GM12865 (cell line): ENCODE results near the gene LDHD.

ENCODE experiments used
- DNase-seq: peaks from one replicate; pipeline ENCODE4 v3.0.0; 2010; ENCODE audit warnings: low read depth
- H3K4me3 ChIP-seq: 2 replicates; pipeline ENCODE4 v1.5.1; 2011; ENCODE audit warnings: mild to moderate bottlenecking, low read depth, low read length, control low read depth
- TF ChIP-seq, protein P1 (sequence below): IDR thresholded peaks from 2 replicates; pipeline ENCODE4 v1.5.1; 2011; ENCODE audit warnings: low read length, control low read depth, low read depth, inconsistent platforms; ENCODE audit not compliant: insufficient read depth; ENCODE audit errors: missing control alignments

The LDHD gene

DNA sequence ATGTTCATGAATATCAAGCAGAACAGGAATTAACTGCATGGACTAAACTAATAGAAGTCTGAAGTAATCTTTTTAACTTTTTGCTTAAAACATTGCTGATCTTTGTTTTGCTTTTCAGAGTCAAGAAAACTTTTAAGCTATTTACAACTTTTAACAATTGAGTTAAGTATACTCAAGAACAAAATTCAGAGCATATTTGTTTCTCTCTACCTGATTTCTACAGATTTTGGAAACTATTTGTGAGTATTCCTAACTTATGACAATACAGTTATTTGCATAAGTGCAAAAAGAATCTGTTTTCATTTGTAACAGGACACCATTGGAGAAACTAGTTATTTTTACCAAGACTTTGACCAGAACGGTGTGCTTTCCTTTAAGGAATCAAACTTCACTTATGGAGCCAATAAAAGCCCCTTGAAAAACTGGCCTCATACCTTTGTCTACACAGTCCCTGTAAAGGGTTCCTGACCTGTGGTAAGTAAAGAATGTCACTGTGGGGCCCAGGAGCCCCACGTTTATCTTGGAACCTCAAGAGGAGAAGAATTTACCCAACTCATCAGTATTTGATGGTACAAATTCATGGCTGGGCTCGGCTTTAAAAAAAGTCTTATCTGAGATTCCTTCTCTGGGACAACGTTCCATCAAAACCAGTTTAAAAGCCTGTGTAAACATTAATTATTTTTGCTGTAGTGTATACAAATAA is 11.3 kb upstream of the LDHD start:
- TF ChIP-seq, protein P1, sequence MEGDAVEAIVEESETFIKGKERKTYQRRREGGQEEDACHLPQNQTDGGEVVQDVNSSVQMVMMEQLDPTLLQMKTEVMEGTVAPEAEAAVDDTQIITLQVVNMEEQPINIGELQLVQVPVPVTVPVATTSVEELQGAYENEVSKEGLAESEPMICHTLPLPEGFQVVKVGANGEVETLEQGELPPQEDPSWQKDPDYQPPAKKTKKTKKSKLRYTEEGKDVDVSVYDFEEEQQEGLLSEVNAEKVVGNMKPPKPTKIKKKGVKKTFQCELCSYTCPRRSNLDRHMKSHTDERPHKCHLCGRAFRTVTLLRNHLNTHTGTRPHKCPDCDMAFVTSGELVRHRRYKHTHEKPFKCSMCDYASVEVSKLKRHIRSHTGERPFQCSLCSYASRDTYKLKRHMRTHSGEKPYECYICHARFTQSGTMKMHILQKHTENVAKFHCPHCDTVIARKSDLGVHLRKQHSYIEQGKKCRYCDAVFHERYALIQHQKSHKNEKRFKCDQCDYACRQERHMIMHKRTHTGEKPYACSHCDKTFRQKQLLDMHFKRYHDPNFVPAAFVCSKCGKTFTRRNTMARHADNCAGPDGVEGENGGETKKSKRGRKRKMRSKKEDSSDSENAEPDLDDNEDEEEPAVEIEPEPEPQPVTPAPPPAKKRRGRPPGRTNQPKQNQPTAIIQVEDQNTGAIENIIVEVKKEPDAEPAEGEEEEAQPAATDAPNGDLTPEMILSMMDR = no peak
- no peak overlapping the region for H3K4me3 ChIP-seq
- DNase-seq = no peak

GRCh38 chr16:75122609-75123008 is 6.0 kb upstream of the LDHD start:
- no peak overlapping the region for H3K4me3 ChIP-seq
- TF ChIP-seq, protein P1 = no peak
- DNase-seq = no peak

- H3K4me3 ChIP-seq = no peak overlapping the region
- TF ChIP-seq, protein P1 = no peak
- DNase-seq = no peak
These were observed 5.5 kb upstream of the LDHD start for GRCh38 chr16:75121949-75122568.

- H3K4me3 ChIP-seq = no peak overlapping the region
- TF ChIP-seq, protein P1 = no peak
These were observed 3.7 kb upstream of the LDHD start for GRCh38 chr16:75120253-75120652.

DNA sequence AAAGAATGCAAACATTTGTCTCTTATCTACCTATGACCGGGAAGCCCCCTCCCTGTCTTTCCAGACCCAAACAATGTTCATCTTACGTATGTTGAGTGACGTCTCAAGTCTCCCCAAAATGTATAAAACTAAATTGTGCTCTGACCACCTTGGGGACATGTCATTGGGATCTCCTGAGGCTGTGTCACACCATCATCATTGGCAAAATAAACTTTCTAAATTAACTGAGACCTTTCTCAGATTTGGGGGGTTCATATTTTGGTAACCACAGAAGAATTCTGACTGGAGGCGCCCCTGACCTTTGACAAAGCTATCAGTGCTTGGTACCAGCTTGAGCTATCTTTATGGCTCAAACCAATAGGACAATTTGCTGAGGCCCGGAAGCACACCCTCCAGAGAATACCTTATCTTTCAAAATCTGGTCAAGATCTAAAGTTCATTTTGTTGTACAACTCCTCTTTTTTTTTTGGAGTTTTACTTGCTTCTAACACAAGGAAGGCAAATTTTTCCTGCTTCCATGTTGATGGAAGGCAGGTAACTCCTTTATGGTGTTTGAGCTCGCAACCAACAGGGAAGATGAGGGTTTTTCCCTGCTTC is 2.5 kb upstream of the LDHD start:
- TF ChIP-seq, protein P1 = no peak
- no peak for DNase-seq
- no peak overlapping the region for H3K4me3 ChIP-seq

More at GRCh38 chr16:75120253-75120652, 3.7 kb upstream of the LDHD start:
- DNase-seq = no peak

GRCh38 chr16:75116911-75117245 is 298 bp upstream of the LDHD start:
- no peak for DNase-seq
- TF ChIP-seq, protein P1 = no peak
- H3K4me3 ChIP-seq = no peak overlapping the region
